ENCODE results near the gene RBMS1.

Gene RBMS1

DNA sequence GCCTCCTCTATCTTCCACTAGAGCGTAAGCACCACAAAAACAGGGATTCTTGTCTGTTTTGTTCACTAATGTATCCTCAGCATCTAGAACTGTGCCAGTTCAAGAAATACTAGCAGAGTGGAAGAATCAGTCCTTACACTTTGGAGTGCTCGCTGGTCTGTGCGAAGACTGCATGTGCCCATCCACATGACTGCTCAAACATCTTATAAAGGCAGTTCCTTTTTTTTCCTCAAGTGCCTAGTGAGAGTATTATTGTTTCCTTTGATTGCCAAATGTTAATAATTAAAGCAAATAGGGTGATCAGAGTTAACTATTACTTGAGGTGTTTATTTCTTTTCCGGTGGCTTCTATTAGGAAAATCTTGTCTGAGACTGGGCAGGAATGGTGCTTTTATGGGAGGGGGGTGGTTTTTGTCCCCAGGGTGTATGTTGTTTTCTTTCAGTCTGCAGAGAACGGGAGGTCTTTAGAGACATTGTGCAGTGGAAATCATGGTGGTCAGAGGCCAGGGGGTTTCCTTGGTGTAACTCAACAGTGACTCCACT, 247.9 kb downstream of the RBMS1 start:
- no peak for DNase-seq

DNA sequence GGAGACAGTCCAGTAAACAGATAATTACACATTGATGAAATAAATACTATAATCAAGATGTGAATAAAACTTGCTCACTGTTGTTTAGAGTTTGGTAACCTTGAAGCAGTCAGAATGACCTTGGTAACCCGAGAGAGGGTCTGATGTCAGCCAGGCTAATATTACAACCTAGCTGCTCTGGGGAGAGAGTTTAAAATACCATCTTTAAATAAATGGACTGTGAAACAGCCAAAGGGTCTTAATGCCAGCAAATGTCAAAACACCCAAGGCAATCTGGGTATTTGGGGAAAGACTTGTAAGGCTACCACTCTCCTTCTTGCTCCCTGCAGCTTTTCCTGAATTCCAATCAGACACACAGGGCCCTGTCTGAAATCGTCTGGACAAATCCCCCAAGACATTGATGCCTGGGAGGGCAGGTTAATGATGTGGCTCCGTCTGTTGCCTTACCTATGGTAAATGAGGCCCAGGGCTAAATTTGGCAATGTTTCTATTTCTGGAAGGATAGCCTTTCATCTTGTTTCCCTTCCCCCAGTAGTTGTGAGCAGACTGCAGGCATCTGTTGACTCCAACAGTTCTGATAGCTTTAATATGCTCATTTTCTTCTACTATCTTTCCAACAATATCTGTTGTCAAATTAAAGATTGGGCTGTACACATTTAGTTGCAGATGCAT, 250.6 kb downstream of the RBMS1 start:
- DNase-seq: no peak

DNA sequence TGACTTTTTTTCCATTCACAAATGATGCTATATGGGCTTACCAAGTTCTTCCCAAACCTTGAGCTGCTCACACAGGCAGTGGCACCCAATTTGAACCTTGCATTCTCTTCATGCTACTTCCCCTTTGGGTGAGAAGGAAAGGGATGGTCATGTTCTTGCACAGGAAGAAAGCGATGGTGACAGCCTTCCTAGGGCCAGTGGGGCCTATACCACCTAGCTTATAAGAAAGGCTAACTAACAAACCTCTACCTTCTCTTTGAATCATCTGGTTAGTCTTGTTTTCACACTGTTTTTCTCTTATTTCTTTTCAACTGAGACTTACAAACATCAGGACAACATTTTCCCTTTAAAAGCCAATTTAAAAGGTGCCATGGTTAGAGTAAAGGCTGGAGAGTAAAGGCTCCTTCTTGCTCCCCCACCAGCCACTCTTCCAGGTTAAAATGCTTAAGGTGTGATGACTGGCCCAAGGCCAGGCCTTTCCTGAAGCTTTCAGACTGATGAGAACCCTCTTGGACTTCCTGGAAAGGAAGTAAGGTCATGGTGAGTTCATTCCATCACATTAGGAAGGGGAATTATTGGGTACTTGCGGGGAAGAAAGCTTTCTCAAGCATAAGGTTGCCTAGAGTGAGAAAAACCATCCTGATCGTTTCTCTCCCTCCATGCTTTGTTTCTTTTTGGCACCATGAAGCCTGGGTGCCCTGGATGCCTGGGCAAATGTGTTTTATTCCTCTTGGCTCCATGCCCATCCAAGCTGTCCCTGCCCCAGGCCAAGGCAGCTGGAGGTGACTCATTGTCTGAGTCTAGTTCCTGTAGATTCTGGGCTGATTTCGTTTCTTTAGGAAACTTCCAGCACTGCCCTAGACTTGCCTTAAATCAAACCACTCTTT, 252.1 kb downstream of the RBMS1 start:
- peak; percentile 13 for DNase-seq

DNA sequence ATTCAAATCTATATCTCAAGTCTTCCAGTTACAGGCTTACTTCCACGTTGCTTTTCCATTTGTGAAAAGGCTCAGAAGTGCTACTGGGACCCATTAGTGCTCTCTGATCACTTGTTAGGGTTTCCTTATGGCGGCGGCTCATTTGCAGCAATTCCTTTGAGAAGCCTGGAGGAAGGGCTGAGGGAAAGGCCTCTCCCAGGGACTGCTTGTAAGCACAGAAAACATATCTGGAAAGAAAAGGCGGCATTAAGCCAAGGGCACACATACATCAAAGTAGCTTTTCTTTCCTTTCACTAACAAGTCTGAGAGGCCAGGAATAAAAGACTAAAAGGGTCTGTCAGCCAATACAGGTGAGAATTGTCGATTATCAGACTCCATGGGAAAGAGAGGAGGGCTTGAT, 254.2 kb downstream of the RBMS1 start:
- DNase-seq: no peak

DNA sequence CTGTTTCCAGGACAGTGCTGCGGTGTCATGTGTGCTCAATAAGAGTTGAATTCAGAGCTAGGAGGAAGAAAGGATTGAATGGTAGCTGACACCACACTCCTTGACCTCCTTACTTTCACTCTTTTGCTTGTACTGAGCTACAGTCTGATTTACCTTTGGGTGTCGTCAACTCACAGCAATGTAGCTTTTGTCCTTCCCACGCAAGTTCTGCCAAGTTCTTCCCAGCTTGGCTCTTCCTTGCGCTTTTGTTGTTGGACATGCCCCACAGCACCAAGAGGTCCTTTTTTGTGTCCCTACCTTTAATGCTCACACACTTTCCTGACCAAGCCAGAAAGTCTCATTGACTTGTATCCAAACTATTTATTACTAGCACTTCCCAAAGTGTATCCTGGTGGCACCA, 255.2 kb downstream of the RBMS1 start:
- DNase-seq: no peak

DNA sequence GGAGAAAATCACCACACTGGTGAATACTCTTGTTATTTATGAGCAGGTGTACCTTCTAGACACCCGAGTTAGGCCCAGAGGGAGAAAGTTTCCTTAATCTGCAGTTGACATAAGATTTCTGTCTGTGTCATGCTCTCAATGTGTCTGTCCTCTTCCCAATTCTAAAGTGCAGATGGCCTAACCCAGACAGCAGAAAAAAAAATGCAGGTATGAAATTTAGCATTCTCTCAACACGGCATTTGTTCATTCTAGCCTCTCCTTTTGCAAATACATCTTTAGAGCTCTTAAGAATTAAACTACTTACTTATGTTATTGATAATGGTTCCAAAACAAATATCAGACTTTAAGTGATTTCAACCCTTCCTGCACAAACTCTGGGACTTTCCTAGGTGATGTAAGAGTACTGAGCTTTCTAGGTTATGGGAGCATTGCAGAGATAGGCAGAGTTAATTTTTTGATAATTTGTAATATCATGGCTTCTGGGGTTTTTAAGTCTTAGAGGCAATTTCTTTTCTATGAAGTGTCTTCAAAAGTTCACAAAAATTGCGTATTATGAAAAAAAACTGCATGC, 260.6 kb downstream of the RBMS1 start:
- DNase-seq: no peak

DNA sequence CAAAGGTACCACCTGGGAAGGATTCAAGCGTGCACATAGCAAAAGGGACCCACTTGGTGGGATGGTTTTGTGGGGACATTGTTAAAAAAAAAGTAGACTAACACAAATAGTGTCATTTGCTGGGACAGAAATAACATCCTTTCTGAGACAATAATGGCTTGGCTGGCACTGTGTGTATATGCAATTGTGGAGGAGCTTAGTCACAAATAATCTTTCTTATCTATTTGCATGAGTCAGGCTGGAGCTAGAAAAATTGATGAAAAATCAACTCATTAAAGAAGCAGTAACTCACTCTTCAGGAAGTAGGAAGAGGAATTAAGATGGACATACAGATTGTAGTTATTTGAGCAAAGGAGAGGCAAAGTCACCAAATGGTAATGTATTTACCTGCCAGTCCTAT, 264.0 kb downstream of the RBMS1 start:
- no peak for DNase-seq

DNA sequence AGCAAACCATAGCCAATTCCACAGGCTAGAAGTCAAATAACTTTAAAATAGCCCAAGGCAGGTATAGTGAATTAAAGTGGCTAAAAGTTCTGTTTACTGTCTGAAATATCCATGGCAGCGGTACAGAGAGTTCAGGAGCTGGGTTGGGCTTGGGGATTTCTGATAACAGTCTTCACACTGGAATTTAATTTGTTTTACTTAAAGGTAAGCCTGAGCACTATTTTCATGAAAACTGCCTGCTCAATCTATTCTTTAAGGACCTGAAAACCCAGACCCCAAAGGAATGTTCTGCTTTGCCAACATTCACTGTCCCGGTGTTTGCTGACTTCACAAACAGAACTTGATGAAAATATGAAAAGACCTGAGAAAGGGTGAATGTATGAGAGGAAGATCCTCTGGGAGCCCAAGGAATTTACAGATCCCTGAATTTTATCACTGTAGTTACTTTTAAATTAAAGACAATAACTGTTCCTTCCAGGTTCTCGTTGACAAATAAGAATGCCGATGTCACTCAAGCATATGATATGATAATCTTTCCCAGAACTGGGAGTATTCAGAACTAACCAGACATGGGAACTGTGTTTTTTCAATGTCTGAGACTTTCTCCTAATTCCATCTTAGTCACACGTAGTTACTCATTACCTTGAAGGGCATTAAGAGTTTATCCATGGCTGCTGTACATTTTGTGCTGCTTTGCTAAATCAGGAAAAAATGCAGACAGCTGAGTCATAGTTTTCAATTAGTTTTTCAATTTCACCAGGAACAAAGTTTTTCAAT, 265.3 kb downstream of the RBMS1 start:
- DNase-seq: no peak

DNA sequence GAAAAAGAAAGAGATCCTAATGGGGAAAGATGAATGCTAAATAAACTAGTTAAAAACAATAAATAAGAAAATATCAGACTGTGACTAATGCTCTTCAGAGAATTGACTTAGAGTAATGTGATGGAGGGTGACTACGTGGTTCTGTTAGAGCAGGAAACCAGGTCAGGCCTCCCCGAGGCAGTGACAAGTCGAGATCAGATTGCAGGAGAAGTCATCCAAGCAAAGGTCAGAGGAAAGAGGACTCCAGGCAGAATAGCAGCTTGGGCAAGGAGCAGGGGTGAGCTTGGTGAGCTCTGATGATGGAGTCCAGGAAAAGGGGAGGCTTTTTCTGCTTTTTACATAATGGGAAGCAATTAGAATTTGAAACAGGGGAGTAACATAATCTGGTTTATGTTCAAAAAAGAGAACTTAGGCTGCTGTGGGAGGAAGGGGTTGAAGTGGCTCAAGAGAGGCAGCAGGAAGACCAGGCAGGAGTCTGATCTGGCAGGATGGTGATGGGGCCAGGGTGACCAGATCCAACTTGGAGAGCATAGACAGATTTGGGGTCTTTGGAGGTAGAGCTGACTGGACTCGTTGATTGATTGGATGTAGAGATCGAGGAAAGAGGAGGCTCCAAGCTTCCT, 266.2 kb downstream of the RBMS1 start:
- no peak for DNase-seq

DNA sequence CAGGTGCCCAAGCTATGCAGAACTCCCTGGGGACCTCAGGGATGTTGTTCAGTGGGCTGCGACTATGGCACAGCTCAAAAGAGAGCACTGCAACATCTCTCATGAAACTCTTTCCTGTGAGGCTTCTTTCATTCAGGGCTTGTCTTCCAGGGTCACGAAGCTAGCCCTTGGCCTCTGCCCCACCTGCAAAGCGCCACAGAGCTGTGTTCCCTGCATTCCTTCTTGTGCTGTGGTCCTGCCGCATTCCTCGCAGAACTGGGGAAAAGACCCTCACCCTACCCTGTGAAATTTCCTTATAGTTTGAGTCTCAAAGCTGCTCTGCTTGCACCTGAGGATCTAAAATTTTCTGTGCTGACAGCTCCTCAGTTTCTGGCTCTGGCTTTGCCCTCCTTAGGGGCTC, 267.2 kb downstream of the RBMS1 start:
- DNase-seq: no peak

DNA sequence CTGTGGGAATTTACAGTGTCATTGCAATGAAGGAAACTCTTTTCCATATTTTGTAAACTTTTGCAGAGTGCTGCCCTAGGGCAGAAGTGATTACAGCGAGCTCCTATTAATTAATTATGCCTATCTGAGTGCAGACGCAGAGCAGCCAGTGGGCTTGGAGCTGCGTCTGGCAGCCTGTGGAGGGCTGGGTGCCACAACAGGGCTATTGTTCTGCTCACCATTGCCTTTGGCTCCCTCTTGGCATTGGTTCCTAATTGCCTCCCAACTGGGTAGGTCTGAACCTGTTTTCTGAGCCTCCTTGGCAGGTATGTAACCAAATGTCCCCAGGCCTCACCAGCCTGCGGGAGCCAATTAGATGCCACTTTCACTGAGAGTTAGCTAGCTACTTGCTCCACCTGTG, 267.9 kb downstream of the RBMS1 start:
- DNase-seq: no peak

DNA sequence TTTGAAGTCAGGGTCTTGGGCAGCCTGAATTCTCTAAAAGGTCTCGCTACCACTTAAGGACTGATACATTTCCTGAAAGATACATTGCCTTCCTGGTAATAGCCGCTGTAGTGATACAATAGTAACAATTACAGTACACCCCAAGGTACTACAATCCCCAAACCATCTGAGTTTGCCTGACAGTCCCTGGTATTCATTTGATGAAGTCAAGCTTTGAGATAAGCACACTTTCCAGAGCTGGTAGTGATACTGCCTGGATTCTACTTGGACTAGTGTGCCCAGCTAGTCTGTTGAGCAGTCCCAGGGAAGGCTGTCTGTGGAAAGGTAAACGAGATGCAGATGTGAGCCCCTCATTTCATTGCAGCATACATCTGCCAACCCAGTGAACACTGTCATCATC, 269.1 kb downstream of the RBMS1 start:
- DNase-seq: no peak

DNA sequence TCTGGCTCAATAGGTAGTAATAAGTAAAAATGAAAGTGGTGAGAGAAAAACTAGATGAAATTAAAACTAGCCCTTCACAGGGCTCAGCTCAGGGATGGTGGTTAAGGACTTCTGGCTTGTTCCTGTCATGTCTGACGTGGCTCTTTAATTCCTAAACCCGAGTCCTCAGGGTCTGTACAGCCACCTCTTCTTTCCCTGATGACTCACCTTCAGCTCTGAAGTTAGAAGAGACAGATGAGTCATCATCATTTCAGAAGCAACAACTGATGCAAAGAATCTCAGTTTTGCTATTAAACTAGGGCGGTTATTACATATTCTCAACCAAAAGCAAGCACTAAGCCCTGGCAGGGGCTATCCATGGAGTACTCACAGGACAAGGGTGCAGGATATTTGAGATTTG, 269.5 kb downstream of the RBMS1 start:
- DNase-seq: no peak

DNA sequence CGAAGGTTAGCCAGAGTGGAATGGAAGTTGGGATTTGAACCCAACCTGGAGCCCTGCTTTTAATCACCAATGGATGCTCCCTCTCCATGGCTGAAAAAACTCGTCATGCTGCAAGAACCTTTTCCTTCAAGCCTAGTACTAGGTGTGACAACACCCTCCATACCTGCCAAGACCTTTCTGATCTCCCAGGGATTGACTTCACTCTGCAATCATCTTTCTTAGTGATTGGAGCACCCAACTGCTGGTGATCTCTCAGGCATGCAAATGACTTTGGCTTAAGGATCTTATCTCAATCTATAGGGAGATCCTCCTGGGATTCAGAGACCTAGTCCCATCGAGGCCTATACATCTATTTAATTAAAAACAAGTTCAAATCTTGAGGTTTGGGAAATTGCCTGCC, 270.0 kb downstream of the RBMS1 start:
- DNase-seq: no peak

DNA sequence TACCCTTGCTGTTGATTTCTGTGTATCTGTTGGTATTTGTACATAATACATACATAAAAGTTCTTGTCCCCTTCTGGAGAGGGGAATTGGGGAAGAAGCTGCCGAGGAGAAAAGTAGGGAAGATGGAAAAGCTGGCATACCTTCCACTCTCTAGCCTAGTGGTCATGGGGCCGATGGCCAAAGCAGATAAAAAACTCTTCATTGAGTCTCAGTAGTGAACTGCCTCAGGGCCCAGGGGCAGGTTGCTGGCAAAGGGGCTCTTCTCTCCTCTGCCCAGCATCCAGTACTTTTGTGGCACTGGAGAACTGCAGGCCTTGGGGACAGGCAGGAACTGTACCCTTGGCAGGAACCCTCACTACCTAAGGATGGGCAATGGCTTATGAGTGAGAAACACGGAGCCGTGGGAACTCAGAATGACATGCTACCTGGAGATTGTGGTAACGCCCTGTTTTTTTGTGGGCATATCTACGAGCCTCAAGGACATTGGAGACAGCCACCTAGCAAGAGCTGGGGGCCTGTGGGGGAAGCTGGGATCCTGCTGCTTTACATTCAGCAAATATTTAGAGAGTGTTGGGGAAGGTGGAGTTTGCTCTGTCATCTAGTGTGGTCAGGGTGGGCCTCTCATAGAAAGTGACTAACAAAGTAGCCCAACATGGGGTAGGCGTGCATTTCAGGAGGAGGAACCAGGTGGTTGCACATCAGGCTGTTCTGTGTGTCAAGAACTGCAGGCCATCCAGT, 270.9 kb downstream of the RBMS1 start:
- no peak for DNase-seq
